GM23338 (cell line): ENCODE data around the gene RGS7. TPM values are rescaled to one million over a fixed set of nuclear protein-coding genes. Genes with fewer than 3 reads are reported as not detected.

Experiments used
- ATAC-seq: fragments of 200-7000 bp; cut with Tn5 transposase; 3 replicates; pipeline ENCODE4 v1.9.1; 2020
- DNase-seq: peaks from one replicate; pipeline ENCODE4 v3.0.0-alpha.2; 2015; ENCODE audit warnings: low spot score
- H2AFZ ChIP-seq: fragments of 200-600 bp; sonication (generic); 2 replicates; pipeline ENCODE4 v1.8.0; 2016; ENCODE audit warnings: antibody characterized with exemption, mild to moderate bottlenecking, moderate library complexity
- H3F3A ChIP-seq: fragments of 200-600 bp; sonication (generic); replicated peaks from 2 replicates; pipeline ENCODE4 v1.8.0; 2017; ENCODE audit warnings: antibody characterized with exemption, mixed run types, low read depth
- H3K27ac ChIP-seq: fragments of 200-600 bp; sonication (generic); 2 replicates; pipeline ENCODE4 v1.6.1; 2016; ENCODE audit warnings: low read depth
- H3K27me3 ChIP-seq: fragments of 200-600 bp; sonication (generic); 2 replicates; pipeline ENCODE4 v1.8.0; 2016; ENCODE audit warnings: mild to moderate bottlenecking, mixed run types, moderate library complexity; ENCODE audit not compliant: insufficient read depth
- H3K36me3 ChIP-seq: fragments of 200-600 bp; sonication (generic); 2 replicates; pipeline ENCODE4 v1.8.0; 2016; ENCODE audit warnings: mild to moderate bottlenecking; ENCODE audit not compliant: insufficient read depth
- H3K4me1 ChIP-seq: fragments of 200-600 bp; sonication (generic); 2 replicates; pipeline ENCODE4 v1.8.0; 2016; ENCODE audit warnings: mild to moderate bottlenecking, moderate library complexity; ENCODE audit not compliant: insufficient read depth
- H3K4me2 ChIP-seq: fragments of 200-600 bp; sonication (generic); 2 replicates; pipeline ENCODE4 v1.7.1; 2017; ENCODE audit warnings: mixed run types
- H3K4me3 ChIP-seq: fragments of 200-600 bp; sonication (generic); 2 replicates; pipeline ENCODE4 v1.6.1; 2016; ENCODE audit warnings: mixed run types
- H3K79me2 ChIP-seq: fragments of 200-600 bp; sonication (generic); replicated peaks from 2 replicates; pipeline ENCODE4 v1.8.0; 2017; ENCODE audit warnings: mild to moderate bottlenecking; ENCODE audit not compliant: insufficient read depth
- H3K9me2 ChIP-seq: fragments of 200-600 bp; sonication (generic); 2 replicates; pipeline ENCODE4 v1.8.0; 2017; ENCODE audit not compliant: insufficient read depth
- H4K20me1 ChIP-seq: fragments of 200-600 bp; sonication (generic); replicated peaks from 2 replicates; pipeline ENCODE4 v1.8.0; 2017; ENCODE audit warnings: mild to moderate bottlenecking; ENCODE audit not compliant: insufficient read depth
- H3K27ac Mint-ChIP-seq: 2 replicates; pipeline ENCODE4 v1.8.0; 2020; ENCODE audit warnings: inconsistent platforms, mild to moderate bottlenecking, moderate library complexity, mixed read lengths
- H3K27me3 Mint-ChIP-seq: 3 replicates; pipeline ENCODE4 v1.8.0; 2022; ENCODE audit warnings: low read depth, mild to moderate bottlenecking, moderate library complexity, mixed read lengths, inconsistent platforms; ENCODE audit not compliant: insufficient read depth, poor library complexity
- H3K36me3 Mint-ChIP-seq: 3 replicates; pipeline ENCODE4 v1.8.0; 2021; ENCODE audit warnings: low read depth, mild to moderate bottlenecking, inconsistent platforms, moderate library complexity, mixed read lengths
- H3K4me1 Mint-ChIP-seq: 3 replicates; pipeline ENCODE4 v1.8.0; 2020; ENCODE audit warnings: mild to moderate bottlenecking, inconsistent platforms, mixed read lengths
- H3K4me3 Mint-ChIP-seq: 3 replicates; pipeline ENCODE4 v1.8.0; 2021; ENCODE audit warnings: moderate library complexity, mild to moderate bottlenecking, inconsistent platforms, mixed read lengths
- H3K9me3 Mint-ChIP-seq: 3 replicates; pipeline ENCODE4 v1.8.0; 2020; ENCODE audit warnings: moderate library complexity, mild to moderate bottlenecking, inconsistent platforms, mixed read lengths
- CREB1 ChIP-seq: fragments of 250-450 bp; sonication (Bioruptor Pico); IDR thresholded peaks from 2 replicates; pipeline ENCODE4 v1.5.0; 2020; ENCODE audit warnings: low read depth, mild to moderate bottlenecking, moderate library complexity
- CTCF ChIP-seq, 2 experiments: fragments of 200-600 bp in 1 of 2; sonication (generic) in 1 of 2; conservative IDR thresholded peaks; 2 replicates each; pipeline versions ENCODE4 v1.5.1 to v1.6.1; 2016 to 2017; ENCODE audit warnings: antibody characterized with exemption in 2 of 2, low read depth in 2 of 2, mild to moderate bottlenecking in 2 of 2, moderate library complexity in 1 of 2
- ETS1 ChIP-seq: IDR thresholded peaks from 2 replicates; pipeline ENCODE4 v1.6.1; 2016; ENCODE audit warnings: antibody characterized with exemption
- EZH2 ChIP-seq: fragments of 200-600 bp; sonication (generic); IDR thresholded peaks from one replicate; pipeline ENCODE4 v1.8.0; 2017; ENCODE audit warnings: antibody characterized with exemption, mild to moderate bottlenecking, low read depth; ENCODE audit not compliant: unreplicated experiment
- EZH2phosphoT487 ChIP-seq: fragments of 200-600 bp; sonication (generic); IDR thresholded peaks from one replicate; pipeline ENCODE4 v1.8.1; 2018; ENCODE audit warnings: antibody characterized with exemption; ENCODE audit not compliant: unreplicated experiment
- JUNB ChIP-seq: IDR thresholded peaks from one replicate; pipeline ENCODE4 v1.6.1; 2016; ENCODE audit warnings: antibody characterized with exemption; ENCODE audit not compliant: unreplicated experiment
- NANOG ChIP-seq: IDR thresholded peaks from 2 replicates; pipeline ENCODE4 v1.6.1; 2016; ENCODE audit warnings: antibody characterized with exemption, borderline replicate concordance
- POLR2AphosphoS5 ChIP-seq: IDR thresholded peaks from 2 replicates; pipeline ENCODE4 v1.6.1; 2016; ENCODE audit warnings: antibody characterized with exemption, low read depth
- REST ChIP-seq: IDR thresholded peaks from one replicate; pipeline ENCODE4 v1.6.1; 2018; ENCODE audit warnings: antibody characterized with exemption; ENCODE audit not compliant: unreplicated experiment
- STAT1 ChIP-seq: IDR thresholded peaks from one replicate; pipeline ENCODE4 v1.6.1; 2016; ENCODE audit warnings: antibody characterized with exemption; ENCODE audit not compliant: unreplicated experiment
- ZNF114 ChIP-seq: fragments of 250-450 bp; sonication (Bioruptor Pico); IDR thresholded peaks from 2 replicates; pipeline ENCODE4 v1.5.0; 2020; ENCODE audit warnings: mild to moderate bottlenecking, moderate library complexity
- ZNF331 ChIP-seq: fragments of 250-450 bp; sonication (Bioruptor Pico); IDR thresholded peaks from 2 replicates; pipeline ENCODE4 v1.5.0; 2020; ENCODE audit warnings: low read depth, mild to moderate bottlenecking, moderate library complexity
- ZNF462 ChIP-seq: fragments of 250-450 bp; sonication (Bioruptor Pico); IDR thresholded peaks from 2 replicates; pipeline ENCODE4 v1.5.0; 2020; ENCODE audit warnings: mild to moderate bottlenecking, moderate library complexity
- polyA plus RNA-seq: library from polyadenylated mRNA; unstranded; fragments of >200 nt; fragmentation: Nextera tagmentation; extraction: Ambion mirVana; gene quantifications from 2 replicates; pipeline ENCODE4 v1.2.1, GENCODE V29; 2016
- total RNA-seq: library from RNA; depleted of rRNA; stranded (reverse); fragments of >200 nt; shearing (Covaris generic); gene quantifications from 2 replicates; pipeline ENCODE4 v1.2.3, GENCODE V29; 2014

RGS7 gene
- total and polyA plus RNA-seq, 2 experiments from 2014 or later = 2.0 to 2.2 TPM

GRCh38 chr1:240765732-240766363 lies 591.2 kb downstream of the RGS7 start:
- TF ChIP-seq ZNF462 (CRISPR knock-in tag) (no peak), ZNF331 (no peak), REST (no peak), NANOG (no peak), JUNB (no peak), STAT1 (no peak), CREB1 (CRISPR knock-in tag) (no peak), CTCF (conservative IDR thresholded peaks at IDR 0.05; ENCODE audit: low read depth in 2 of 2) (no peak), ZNF114 (CRISPR knock-in tag) (no peak), EZH2 (no peak), POLR2AphosphoS5 (no peak), EZH2phosphoT487 (no peak), ETS1 (no peak)
- Histone ChIP-seq H3K4me1 (peaks cover 9% of the 10 kb centered on the region; the same call in 1 of the 2 replicates), H3K79me2 (no peaks in the 10 kb centered on the region), H3K27me3 (no peaks in the 10 kb centered on the region), H3K36me3 (no peaks in the 10 kb centered on the region), H3K27ac (no peak overlapping the region), H3F3A (no peaks in the 10 kb centered on the region), H3K4me3 (no peak overlapping the region), H2AFZ (no peak overlapping the region), H3K9me2 (peaks cover 5% of the 10 kb centered on the region; the same call in 1 of the 2 replicates), H3K4me2 (no peak overlapping the region), H4K20me1 (no peaks in the 10 kb centered on the region)
- H3K36me3 Mint-ChIP-seq = no peaks in the 10 kb centered on the region
- DNase-seq (peak; percentile 41), ATAC-seq (no peak; the same call in 2 of the 3 replicates)
- peaks cover 16% of the 10 kb centered on the region for H3K4me1 Mint-ChIP-seq
- peak overlapping the region; percentile 4; the same call in 1 of the 2 replicates for H3K27ac Mint-ChIP-seq
- H3K27me3 Mint-ChIP-seq = peaks cover 2% of the 10 kb centered on the region
- no peaks in the 10 kb centered on the region; the same call in 2 of the 3 replicates for H3K9me3 Mint-ChIP-seq
- H3K4me3 Mint-ChIP-seq = no peak overlapping the region
